Kidney (tissue), 14 donors: ENCODE measurements around the gene NBEAL2. TPM values are rescaled to one million over a fixed set of nuclear protein-coding genes. Genes with fewer than 3 reads are reported as not detected.

Experiments
- DNase-seq, 5 donors: peaks; one replicate each; pipeline ENCODE4 v3.0.0-alpha.2; 2013 to 2020
- FAIRE-seq: peaks from 2 replicates; lab custom pipeline; 2012; peaks lifted over from hg19 to GRCh38; lab: Jason Lieb, UNC
- H3K27ac ChIP-seq, 2 donors: one replicate each; pipeline ENCODE4 v1.7.0; 2013; ENCODE audit warnings: low read depth in 2 of 2, low read length in 2 of 2, inconsistent platforms in 1 of 2
- H3K27me3 ChIP-seq: one replicate; pipeline ENCODE4 v1.7.1; 2013; ENCODE audit warnings: low read length, inconsistent platforms; ENCODE audit not compliant: control insufficient read depth, insufficient read depth
- H3K36me3 ChIP-seq, 3 donors: one replicate each; pipeline versions ENCODE4 v1.7.0 to v1.7.1; 2013; ENCODE audit warnings: low read length in 3 of 3, control low read depth in 1 of 3, inconsistent platforms in 1 of 3; ENCODE audit not compliant: insufficient read depth in 3 of 3, control insufficient read depth in 2 of 3
- H3K4me1 ChIP-seq, 3 donors: one replicate each; pipeline versions ENCODE4 v1.7.0 to v1.7.1; 2013; ENCODE audit warnings: low read length in 3 of 3, inconsistent platforms in 1 of 3, low read depth in 1 of 3; ENCODE audit not compliant: control insufficient read depth in 2 of 3, insufficient read depth in 2 of 3
- H3K4me3 ChIP-seq, 3 donors: one replicate each; pipeline versions ENCODE4 v1.7.0 to v1.8.1; 2013; ENCODE audit warnings: low read length in 3 of 3, control low read depth in 1 of 3, inconsistent platforms in 1 of 3
- H3K9ac ChIP-seq, 3 donors: one replicate each; pipeline versions ENCODE4 v1.7.0 to v1.7.1; 2013; ENCODE audit warnings: low read length in 3 of 3, control low read depth in 1 of 3, inconsistent platforms in 1 of 3
- H3K9me3 ChIP-seq, 3 donors: one replicate each; pipeline versions ENCODE4 v1.7.0 to v1.7.1; 2013; ENCODE audit warnings: low read length in 3 of 3, control low read depth in 1 of 3, inconsistent platforms in 1 of 3; ENCODE audit not compliant: control insufficient read depth in 2 of 3, insufficient read depth in 1 of 3
- intact Hi-C: fragments of 100-400 bp; cut with DNase I; formaldehyde crosslinking; loops from one replicate; pipeline ENCODE4 v1.11.1; 2022
- polyA plus RNA-seq: library from polyadenylated mRNA; stranded (reverse); fragments of 350-450 nt; fragmentation: Illumina TruSeq; extraction: RNeasy Lipid Tissue Mini Kit (QIAGEN cat#74804); gene quantifications from one replicate; pipeline ENCODE4 v1.2.3, GENCODE V29; 2014; ENCODE audit warnings: low read depth, low replicate concordance; ENCODE audit not compliant: insufficient read depth
- total RNA-seq: library from RNA; stranded (reverse); fragmentation: NEBNext Ultra II Directional; extraction: Animal tissue kit (Norgen Biotek cat#: 25700); gene quantifications from one replicate; pipeline ENCODE4 v1.2.1, GENCODE V29; 2021
- TF ChIP-seq, protein P1 (sequence below): IDR thresholded peaks from 3 replicates; pipeline ENCODE4 v1.5.1; 2012; ENCODE audit warnings: mild to moderate bottlenecking, moderate library complexity, borderline replicate concordance; ENCODE audit not compliant: insufficient read depth; ENCODE audit errors: extremely low read depth
- donor health status: control.
- donor health status: control.
- donor health status: control.
- donor health status: control.
- donor health status: control.
- donor health status: DM: yes; HTN: yes; CAD: no.
- donor health status: Normal renal cell carcinoma (clear cell type).

NBEAL2 gene
- total and polyA plus RNA-seq, 2 donors from 2014 or later: 25.7 to 82.8 TPM

DNA sequence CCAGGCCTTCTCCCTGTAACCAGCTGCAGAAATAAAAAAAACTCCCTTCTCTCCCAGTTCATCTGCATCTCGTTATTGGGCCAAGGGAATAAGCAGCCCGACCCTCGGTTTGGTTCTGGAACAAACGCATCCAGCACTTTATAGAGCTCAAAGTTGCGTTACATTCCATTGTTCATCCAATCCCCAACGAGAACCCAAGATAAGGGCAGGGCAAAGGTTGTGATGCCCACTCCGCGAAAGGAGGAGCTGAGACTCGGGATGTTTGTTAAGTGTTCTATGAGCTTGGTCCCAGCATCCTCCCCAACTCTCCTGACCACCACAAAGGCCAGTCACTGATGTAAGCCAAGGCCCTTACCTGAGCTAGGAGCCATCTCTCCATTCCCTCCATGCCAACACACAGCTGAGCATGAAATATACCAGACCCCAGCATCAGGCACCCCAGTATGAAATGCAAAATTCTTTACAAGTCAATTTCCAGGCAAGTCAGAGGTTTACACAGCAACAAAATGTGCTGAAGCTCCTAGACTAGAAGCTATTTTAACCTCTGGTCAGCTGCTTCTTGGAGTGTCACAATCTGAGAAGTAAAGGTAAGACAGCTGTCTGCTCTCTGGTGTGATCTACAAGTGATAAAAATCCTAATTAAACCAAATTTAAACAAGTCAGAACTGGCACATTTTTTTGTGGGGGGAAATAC is 20.9 kb upstream of the NBEAL2 start:
- Histone ChIP-seq H3K4me1 (peaks cover 0 to 54% (median 46%) of the 10 kb centered on the region in 3 donors), H3K9me3 (no peaks in the 10 kb centered on the region), H3K9ac (peak overlapping the region in 2 of 3 donors; percentile 24 to 79), H3K27ac (peak overlapping the region; percentile 88 to 91), H3K36me3 (no peaks in the 10 kb centered on the region), H3K27me3 (no peaks in the 10 kb centered on the region), H3K4me3 (no peak overlapping the region)
- peak in 1 of 5 donors; percentile 24 for DNase-seq
- TF ChIP-seq, protein P1, sequence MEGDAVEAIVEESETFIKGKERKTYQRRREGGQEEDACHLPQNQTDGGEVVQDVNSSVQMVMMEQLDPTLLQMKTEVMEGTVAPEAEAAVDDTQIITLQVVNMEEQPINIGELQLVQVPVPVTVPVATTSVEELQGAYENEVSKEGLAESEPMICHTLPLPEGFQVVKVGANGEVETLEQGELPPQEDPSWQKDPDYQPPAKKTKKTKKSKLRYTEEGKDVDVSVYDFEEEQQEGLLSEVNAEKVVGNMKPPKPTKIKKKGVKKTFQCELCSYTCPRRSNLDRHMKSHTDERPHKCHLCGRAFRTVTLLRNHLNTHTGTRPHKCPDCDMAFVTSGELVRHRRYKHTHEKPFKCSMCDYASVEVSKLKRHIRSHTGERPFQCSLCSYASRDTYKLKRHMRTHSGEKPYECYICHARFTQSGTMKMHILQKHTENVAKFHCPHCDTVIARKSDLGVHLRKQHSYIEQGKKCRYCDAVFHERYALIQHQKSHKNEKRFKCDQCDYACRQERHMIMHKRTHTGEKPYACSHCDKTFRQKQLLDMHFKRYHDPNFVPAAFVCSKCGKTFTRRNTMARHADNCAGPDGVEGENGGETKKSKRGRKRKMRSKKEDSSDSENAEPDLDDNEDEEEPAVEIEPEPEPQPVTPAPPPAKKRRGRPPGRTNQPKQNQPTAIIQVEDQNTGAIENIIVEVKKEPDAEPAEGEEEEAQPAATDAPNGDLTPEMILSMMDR: no peak
- intact Hi-C loops: no loop called here
- FAIRE-seq: no peak

GRCh38 chr3:46959161-46959511 is 20.3 kb upstream of the NBEAL2 start:
- no peak for FAIRE-seq
- Histone ChIP-seq H3K27me3 (no peaks in the 10 kb centered on the region), H3K36me3 (no peaks in the 10 kb centered on the region), H3K4me3 (no peak overlapping the region), H3K4me1 (peaks cover 0 to 49% (median 41%) of the 10 kb centered on the region in 3 donors), H3K9me3 (no peaks in the 10 kb centered on the region), H3K9ac (peak overlapping the region in 1 of 3 donors; percentile 79), H3K27ac (peak overlapping the region; percentile 88 to 91)
- TF ChIP-seq, protein P1: no peak
- DNase-seq: no peak
- intact Hi-C loops: no loop called here

- DNase-seq (peak in 2 of 5 donors; percentile 61 to 63), FAIRE-seq (no peak)
- H3K27ac ChIP-seq: peak overlapping the region; percentile 88 to 91
- H3K36me3 ChIP-seq: no peaks in the 10 kb centered on the region
- no peaks in the 10 kb centered on the region for H3K27me3 ChIP-seq
- TF ChIP-seq, protein P1: no peak
- no peaks in the 10 kb centered on the region for H3K9me3 ChIP-seq
- peaks cover 0 to 45% (median 40%) of the 10 kb centered on the region in 3 donors for H3K4me1 ChIP-seq
- intact Hi-C loops: no loop called here
- H3K9ac ChIP-seq: peak overlapping the region in 2 of 3 donors; percentile 63 to 79
- H3K4me3 ChIP-seq: peak overlapping the region in 1 of 3 donors; percentile 42
Measured at GRCh38 chr3:46960081-46960701, 19.3 kb upstream of the NBEAL2 start.
